IPS DF 4.7 (cell line): ENCODE data around the gene SMARCB1.

Experiments
- DNase-seq: peaks from one replicate; pipeline ENCODE4 v3.0.0-alpha.2; 2013; ENCODE audit warnings: low spot score; ENCODE audit errors: extremely low read depth

The SMARCB1 gene

GRCh38 chr22:23762842-23763578 is 23.8 kb upstream of the SMARCB1 start, which contains the start of gene C22orf15:
Gene C22orf15 (plus strand): TSS chr22:23762990. CDS start chr22:23763307, 317 bp downstream.
- no peak for DNase-seq

DNA sequence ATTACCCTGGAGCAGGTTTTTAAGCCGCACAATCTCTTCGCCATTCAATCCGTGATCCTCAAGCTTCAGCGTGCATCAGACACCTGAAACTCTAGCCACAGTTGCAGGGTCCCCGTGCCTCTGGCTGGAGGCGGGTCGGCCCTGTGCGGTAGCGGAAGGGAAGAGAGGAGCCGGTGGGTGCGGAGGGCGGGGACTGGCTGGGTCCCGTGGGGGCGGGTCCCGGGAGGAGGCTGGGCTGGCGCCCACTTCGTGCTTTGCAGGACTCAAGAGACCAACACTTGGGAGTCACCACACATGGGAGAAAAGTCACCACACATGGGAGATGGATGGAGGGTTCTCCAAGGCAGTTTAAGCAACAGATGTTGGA is 23.2 kb upstream of the SMARCB1 start:
- no peak for DNase-seq

- DNase-seq, result no peak
Measured at GRCh38 chr22:23763954-23764353, 22.8 kb upstream of the SMARCB1 start.

GRCh38 chr22:23764899-23765881 is 21.6 kb upstream of the SMARCB1 start:
- DNase-seq, result no peak

- DNase-seq, result no peak
Measured at GRCh38 chr22:23767303-23767672, 19.5 kb upstream of the SMARCB1 start.

GRCh38 chr22:23767673-23768548 is 18.9 kb upstream of the SMARCB1 start, which contains the start of gene CHCHD10:
Gene CHCHD10 (minus strand): TSS chr22:23767972. CDS start chr22:23767874, 98 bp downstream.
- no peak for DNase-seq

DNA sequence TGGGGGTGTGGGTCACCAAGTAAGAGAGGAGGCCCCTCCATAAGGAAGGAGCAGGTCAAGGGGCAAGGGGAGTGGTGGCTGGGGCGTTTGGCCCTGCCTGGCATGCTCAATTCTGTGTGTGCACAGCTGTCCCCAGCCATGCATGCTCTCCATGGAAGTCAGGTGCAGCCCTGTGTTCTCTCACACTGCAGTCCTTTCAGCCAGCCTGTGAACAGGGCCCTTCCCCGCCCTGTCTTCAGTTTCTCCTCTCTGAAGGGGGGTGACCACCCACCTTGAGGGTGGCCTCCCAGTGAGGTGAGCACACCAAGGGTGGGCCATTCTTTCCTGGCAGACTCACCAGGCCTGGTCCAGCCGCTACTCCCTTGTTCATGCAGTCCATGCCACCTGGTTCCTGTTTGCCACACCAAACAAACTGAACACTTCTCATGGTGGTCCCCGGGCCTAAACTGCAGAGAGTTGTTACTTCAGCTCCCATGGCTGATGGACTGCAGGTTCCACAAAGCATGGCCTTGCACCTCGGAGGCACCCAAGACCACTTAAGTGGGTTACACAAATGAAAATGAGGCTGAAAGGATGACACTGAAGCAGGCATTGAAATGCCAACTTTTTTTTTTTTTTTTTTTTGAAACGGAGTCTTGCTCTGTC is 17.3 kb upstream of the SMARCB1 start:
- no peak for DNase-seq

GRCh38 chr22:23772315-23772648 is 14.5 kb upstream of the SMARCB1 start:
- DNase-seq, result no peak

DNA sequence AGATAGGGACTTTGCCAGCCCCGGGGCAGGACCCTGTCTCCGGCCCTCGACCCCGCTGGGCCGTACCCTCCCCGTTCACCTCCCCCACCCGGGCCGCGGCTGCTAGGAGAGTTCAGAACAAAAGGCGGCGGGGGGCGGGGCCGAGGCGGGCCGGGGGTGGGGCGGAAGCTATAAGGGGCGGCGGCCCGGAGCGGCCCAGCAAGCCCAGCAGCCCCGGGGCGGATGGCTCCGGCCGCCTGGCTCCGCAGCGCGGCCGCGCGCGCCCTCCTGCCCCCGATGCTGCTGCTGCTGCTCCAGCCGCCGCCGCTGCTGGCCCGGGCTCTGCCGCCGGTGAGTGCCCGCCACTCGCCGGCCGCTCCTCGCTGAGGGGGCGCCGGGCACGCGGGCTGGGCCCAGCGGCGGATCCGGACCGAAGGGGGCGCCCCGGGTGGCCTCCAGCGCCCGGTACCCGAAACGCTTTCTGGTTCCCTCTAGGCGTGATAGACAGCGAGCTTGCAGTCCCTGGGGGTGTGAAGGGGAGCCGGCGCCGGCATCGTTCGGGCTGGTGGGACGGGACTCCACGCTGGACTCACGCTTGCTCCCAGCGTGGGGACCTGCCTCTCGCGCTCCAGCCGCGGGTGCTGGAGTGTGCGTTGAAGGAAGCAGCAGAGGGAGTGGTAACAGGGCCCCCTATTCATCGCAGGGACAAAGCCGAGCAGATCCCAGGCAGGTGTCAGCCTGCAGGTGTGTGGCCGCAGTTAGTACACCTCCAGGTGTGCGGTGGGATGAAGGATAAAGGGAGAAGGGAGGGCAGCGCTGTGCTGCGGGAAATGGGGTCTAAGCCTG is 13.9 kb upstream of the SMARCB1 start, which contains the start of gene MMP11:
MMP11 (plus strand) TSS at position 201 of the 825 bp plus-strand sequence; CDS start at position 223, 22 bp downstream.
- DNase-seq, result no peak

DNA sequence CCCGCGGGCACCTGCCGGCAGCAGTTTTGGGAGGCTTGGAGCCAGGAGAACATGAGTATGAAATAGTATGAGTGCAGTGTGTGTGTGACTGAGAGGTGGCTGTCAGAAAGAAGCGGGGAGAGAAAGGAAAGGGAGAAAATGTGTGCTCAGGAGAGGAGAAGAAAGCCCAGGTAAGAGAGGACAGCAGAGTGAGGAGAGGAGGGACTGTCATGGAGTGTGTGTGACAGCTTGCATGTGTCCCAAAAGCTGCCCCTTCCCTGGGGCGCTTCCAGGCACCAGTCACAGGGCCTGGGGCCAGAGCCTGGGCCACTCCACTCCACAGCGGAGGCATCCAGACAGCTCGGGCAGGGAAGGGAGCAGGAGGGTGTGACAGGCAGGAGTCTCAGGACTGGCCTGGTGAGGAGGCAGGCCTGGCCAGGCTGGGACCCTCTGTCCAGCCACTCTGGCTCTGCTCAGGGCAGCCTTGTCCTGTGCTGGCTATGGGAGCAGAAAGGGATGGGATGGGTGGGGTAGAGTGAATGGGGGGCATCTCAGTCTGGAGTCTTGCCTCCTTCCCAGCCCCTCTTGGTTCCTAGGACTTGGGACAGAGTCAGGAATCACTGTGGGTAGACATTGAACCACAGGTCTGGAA is 13.2 kb upstream of the SMARCB1 start:
- no peak for DNase-seq

- no peak for DNase-seq
Measured at GRCh38 chr22:23774114-23774921, 12.4 kb upstream of the SMARCB1 start.

DNA sequence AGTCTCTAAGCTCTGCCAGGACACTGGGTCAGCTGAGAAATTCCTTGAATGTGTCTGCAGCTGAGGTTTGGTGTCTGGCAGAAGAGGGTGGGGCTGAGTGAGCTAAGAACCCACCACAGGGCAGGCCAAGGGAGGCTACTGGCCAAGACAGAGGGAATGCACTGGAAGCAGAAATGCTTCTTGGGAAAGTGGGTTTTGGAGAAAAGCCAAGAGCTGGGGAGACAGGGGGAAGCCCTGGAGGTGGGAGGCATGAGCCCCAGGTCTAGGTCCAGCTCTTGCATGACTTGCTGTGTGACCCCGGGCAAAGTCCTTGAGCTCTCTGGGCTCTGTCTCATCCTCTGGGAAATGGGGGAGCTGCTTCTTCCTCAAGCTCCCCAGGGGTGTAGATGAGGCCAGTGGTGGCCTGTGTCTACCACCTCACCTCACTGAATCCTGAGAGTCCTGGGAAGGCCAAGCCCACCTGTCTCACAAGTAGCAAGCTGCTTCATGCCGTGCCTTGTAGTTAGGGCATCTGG is 11.8 kb upstream of the SMARCB1 start:
- no peak for DNase-seq

DNA sequence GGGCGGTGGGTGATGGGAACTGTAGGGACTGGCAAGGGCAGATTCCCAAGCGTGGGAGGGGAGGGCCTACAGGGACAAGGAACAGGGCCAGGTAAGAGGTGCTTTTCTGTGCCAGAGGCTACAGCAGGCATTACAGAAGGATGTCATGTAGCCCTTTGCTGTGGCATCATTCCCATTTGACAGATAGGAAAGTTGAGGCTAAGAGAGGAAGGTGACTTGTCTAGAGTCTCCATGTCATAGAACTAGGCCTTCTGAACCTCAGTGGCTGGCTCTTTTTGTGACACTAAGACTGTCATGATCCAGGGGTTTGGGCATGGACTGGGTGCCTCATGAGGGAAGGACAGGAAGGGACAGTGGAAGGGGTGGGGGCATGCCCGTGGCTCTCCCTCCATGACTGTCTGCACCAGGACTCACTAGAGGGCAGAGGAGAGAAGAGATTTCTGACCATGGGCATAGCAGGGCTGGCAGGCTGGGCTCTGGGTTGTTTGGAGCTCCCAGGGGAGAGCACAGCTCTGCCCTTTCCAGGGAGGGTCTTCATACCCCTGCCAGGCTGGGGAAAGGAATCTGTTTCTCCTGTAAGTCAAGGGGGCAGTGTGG is 10.9 kb upstream of the SMARCB1 start:
- DNase-seq, result no peak

DNA sequence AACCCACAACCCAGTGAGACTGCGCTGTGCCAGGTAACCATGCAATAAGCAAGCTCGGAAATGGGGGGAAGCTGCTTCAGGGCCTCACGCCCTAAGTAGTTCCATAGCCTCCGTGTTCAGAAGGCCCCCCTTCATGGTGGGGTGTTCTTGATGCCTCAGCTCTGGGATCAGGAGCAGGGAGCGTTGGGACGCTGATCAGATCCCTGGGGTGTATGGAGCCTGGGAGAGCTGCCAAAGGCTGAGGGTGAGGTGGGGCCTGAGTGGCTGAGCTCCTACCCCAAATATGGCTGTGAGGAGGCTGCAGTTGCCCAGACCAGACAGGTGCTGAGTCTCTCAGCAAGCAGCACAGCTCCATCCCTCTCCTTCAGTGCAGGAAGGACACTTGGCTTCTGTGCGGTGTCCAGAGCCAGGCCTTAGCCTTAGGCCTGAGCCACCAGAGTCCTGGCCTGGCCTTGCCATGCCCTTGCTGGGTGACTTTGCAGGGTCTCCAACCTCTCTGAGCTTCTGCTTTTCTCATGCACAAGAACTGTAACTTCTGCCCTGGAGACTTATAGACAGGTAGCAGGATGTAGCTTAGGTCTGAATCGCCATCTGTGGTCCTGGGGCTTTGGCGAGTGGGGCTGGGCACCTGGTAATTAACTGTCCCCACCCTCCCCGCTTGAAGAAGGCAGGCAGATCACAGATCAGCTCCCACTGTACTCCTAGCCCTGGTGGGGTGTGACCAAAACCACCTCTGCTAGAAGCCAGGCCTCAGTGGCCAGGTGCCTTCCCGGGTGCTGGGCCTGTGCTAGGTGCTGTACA is 8.8 kb upstream of the SMARCB1 start:
- no peak for DNase-seq

GRCh38 chr22:23778577-23778900 is 8.2 kb upstream of the SMARCB1 start:
- no peak for DNase-seq

- DNase-seq, result no peak
Measured at GRCh38 chr22:23779083-23779482, 7.7 kb upstream of the SMARCB1 start.

GRCh38 chr22:23779731-23780130 is 7.0 kb upstream of the SMARCB1 start:
- DNase-seq, result no peak
